Adipose tissue (tissue), 3 donors: ENCODE measurements around the gene VCAN. TPM values are rescaled to one million over a fixed set of nuclear protein-coding genes. Genes with fewer than 3 reads are reported as not detected.
"Not testable (repeated sequence)": the region's sequence is repeated elsewhere in the genome, so short reads cannot be mapped to it uniquely, and the experiment has no call there.

Source experiments
- H3K27ac ChIP-seq: one replicate; pipeline ENCODE4 v1.5.1; 2013; ENCODE audit warnings: low read depth, low read length
- WGBS, 3 donors: extraction: QIAGEN DNeasy Blood & Tissue Kit; methylation state at CpG; one replicate each; pipeline ENCODE4 v1.1.7; 2013; 5-methylcytosine and 5-hydroxymethylcytosine counted together
- polyA plus RNA-seq, 3 donors: library from polyadenylated mRNA; stranded (reverse); fragments of 200-250 nt; gene quantifications; one replicate each; pipeline ENCODE4 v1.2.3, GENCODE V29; 2013
- donor health status: healthy with polysubstance abuse.
- donor health status: Bipolar disorder and iron deficiency.
- donor health status: healthy.

VCAN gene
- 10 to 100 TPM in 1 of 3 donors, 1 to 10 TPM in 2; 5.0 to 45.3 (median 6.6) TPM for polyA plus RNA-seq

GRCh38 chr5:83471405-83472212, at the start of gene VCAN:
Gene VCAN (plus strand): TSS chr5:83471744. CDS start chr5:83483519, 11,775 bp downstream.
- H3K27ac ChIP-seq, result no peak within 1 kb of the TSS
- 1 to 2% (median 1%) methylated on average over 43 of the region's 43 CpGs for WGBS, 3 donors

- WGBS, 3 donors, result 90 to 98% (median 93%) methylated on average over 1 of the region's 1 CpG
- no peak overlapping the region for H3K27ac ChIP-seq
These were observed 49.3 kb upstream of the VCAN start for GRCh38 chr5:83422284-83422683.

GRCh38 chr5:83426855-83427254, 44.7 kb upstream of the VCAN start:
- no peak overlapping the region for H3K27ac ChIP-seq
- 93 to 97% (median 95%) methylated on average over 1 of the region's 1 CpG for WGBS, 3 donors

- H3K27ac ChIP-seq, result no peak overlapping the region
- WGBS, 3 donors, result 43 to 84% (median 82%) methylated on average over 1 of the region's 1 CpG
These were observed 43.4 kb upstream of the VCAN start for GRCh38 chr5:83428126-83428525.

DNA sequence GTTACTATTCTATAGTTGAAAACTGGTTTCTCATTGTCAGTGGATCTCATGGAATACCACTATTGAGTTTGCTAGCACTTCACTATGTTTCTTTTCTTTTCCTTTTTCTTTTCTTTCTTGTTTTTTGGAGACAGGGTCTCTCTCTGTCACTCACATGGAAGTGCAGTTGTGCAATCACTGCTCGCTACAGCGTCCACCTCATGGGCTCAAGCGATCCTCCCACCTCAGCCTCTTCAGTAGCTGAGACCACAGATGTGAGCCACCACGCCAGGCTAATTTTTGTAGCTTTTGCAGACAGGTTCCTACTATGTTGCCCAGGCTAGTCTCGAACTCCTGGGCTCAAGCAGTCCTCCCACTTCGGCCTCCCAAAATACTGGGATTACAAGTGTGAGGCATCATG, 42.7 kb upstream of the VCAN start:
- no peak overlapping the region for H3K27ac ChIP-seq
- 93 to 98% (median 94%) methylated on average over 6 of the region's 6 CpGs for WGBS, 3 donors

DNA sequence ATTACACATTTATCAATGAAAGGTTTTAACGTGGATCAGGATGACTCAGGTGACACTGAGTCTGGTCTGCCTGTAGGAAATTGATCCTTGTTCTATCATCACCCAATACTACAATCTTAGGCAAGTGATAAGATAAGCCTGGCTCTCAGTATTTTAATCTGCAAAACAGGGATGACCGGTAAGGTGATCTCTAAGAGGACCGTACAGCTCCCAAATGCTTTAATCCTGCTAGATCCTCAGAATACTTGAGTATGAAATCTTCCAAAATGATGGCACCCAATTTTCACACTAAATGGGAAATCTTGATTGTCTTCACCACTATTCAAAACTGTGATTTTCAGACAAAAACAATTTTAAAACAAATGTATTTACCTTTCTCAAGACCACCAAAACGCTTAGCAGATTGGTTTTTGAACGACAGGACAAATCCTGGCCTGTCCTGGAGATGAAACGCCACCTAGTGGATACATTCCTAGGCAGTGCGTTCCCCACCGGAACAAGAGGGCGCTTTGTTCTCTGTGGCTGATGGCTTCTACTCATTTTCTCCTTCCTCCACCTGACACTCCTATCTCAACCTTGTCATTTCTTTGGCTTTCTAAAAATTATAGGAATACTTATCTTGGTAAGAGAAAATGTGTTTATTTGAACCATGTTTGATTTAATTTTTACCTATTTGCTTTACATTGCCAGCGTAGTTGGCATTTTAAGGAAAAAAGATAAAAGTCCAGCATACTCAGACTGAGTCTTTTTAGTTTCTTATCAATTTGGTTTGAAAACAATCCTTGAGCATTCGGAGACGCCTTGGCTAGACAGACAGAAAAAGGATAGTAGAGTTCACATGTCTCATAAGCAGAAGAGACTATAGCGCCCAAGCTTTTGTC, 41.2 kb upstream of the VCAN start:
- WGBS, 3 donors, result 21 to 47% (median 46%) methylated on average over 13 of the region's 13 CpGs
- no peak overlapping the region for H3K27ac ChIP-seq

- 50 to 91% (median 89%) methylated on average over 2 of the region's 2 CpGs for WGBS, 3 donors
- H3K27ac ChIP-seq, result no peak overlapping the region
These were observed 37.7 kb upstream of the VCAN start for GRCh38 chr5:83433891-83434290.

- 56 to 77% (median 66%) methylated on average over 4 of the region's 4 CpGs for WGBS, 3 donors
- H3K27ac ChIP-seq, result no peak overlapping the region
These were observed 36.6 kb upstream of the VCAN start for GRCh38 chr5:83434946-83435345.

GRCh38 chr5:83436276-83436675, 35.3 kb upstream of the VCAN start:
- 87 to 97% (median 95%) methylated on average over 6 of the region's 6 CpGs for WGBS, 3 donors
- H3K27ac ChIP-seq, result no peak overlapping the region

- WGBS, 3 donors, result 96 to 98% (median 98%) methylated on average over 17 of the region's 17 CpGs
- H3K27ac ChIP-seq, result not testable (repeated sequence)
These were observed 33.8 kb upstream of the VCAN start for GRCh38 chr5:83437697-83438096.

GRCh38 chr5:83440826-83441225, 30.7 kb upstream of the VCAN start:
- no peak overlapping the region for H3K27ac ChIP-seq
- 90 to 95% (median 93%) methylated on average over 2 of the region's 2 CpGs for WGBS, 3 donors

DNA sequence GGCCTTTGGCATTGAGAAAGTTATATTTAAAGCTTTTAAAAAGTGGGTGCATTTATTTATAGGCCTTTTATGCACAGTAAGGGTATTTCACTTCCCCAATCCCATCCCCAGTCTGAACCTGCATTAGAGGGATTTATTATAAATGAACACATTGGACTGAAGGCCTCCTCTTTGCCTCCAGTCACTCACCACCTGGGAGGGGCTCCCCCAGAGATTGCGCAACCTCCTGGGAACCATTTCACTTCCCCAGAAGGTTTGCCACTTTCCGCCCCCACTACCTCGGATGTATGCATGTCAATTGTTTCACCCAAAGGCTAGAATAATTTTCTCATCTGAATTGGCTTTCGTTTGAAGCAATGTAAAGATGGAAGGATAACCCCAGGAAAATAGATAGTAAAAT, 29.8 kb upstream of the VCAN start:
- H3K27ac ChIP-seq, result no peak overlapping the region
- 86 to 92% (median 90%) methylated on average over 4 of the region's 4 CpGs for WGBS, 3 donors

DNA sequence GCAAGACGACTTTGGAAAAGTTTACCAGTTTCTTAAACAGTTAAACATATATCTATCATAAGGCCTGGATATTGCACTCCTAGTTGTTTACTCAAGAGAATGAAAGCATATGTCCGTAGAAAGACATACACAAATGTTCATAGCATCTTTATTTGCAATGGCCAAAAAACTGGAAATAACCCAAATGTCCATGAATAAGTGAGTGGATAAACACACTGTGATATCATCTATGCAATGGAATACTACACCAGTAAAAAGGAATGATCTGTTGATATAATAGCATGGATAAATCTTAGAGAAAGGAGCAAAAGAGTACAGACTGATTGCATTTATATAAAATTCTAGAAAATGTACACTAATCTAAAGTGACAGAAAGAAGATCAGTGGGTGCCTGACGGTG, 28.0 kb upstream of the VCAN start:
- H3K27ac ChIP-seq, result no peak overlapping the region
- WGBS, 3 donors, result 82 to 90% (median 85%) methylated on average over 3 of the region's 3 CpGs

GRCh38 chr5:83444445-83444844, 27.1 kb upstream of the VCAN start:
- WGBS, 3 donors, result 94 to 99% (median 98%) methylated on average over 2 of the region's 2 CpGs
- H3K27ac ChIP-seq, result no peak overlapping the region

DNA sequence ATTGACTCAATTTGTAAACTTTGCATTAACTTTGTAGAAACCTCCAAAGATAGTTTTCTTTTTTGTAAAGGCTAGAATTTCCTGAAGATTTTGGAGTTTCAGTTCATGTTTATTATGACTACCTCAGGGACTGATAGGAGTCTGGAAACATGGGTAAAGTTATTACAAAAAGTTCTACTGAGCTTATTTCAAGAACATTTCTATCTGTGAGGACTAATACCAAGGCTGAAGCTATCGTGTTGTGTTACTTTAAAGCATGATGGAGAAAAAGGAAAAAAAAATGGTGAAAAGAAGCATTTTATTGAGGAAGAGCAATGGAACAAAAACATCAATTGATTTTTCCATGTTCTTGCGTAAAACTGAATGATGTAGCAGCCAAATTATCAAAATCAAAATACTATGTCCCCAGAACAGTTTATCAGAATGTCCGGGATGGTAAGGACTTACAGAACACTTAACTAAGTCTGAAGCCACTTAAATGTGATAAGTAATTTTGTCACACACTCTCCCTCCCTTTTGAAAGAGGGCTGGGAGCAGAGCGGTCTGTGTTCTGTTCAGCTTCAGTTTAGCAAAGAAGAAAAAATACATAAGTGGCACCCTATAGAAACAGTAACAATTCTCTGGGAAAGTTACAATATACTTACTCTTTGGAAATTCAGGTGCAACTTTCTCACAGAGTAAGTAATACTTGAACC, 25.1 kb upstream of the VCAN start:
- 75 to 91% (median 88%) methylated on average over 4 of the region's 4 CpGs for WGBS, 3 donors
- no peak overlapping the region for H3K27ac ChIP-seq

- H3K27ac ChIP-seq, result no peak overlapping the region
- WGBS, 3 donors, result 87 to 95% (median 89%) methylated on average over 1 of the region's 1 CpG
These were observed 24.0 kb upstream of the VCAN start for GRCh38 chr5:83447533-83447932.

DNA sequence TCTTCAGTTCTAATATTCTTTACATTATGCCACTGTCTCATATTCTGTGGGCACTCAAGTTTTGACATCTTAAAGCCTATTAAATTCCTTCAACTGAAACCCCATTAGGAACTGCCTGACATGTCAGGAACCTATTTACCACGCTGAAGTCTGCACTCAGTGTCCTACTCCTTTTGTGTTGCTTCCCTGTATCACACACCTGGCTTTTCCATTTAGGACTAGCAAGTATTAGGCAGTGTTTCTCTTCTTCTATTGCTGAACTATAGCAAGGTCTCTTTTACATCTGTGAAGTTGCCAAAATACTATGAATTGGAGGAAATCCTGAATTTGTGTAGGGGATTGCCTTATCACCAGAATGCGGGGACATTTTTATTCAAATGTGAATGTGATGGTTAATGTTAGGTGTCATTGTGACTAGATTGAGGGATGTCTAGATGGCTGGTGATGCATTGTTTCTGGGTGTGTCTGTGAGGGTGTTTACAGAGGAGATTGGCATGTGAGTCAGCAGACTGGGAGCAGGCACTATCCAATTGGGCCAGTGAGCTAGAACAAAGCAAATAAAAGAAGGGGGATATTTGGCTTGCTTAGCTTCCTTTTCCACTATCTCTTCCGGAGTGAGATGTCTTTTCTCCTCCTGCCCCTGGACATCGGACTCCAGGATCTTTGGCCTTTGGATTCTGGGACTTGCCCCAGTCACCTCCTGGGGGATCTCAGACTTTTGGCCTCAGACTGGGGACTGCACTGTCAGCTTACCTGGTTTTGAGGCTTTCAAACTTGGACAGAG, 21.2 kb upstream of the VCAN start:
- H3K27ac ChIP-seq, result no peak overlapping the region
- 58 to 72% (median 60%) methylated on average over 4 of the region's 4 CpGs for WGBS, 3 donors

GRCh38 chr5:83450967-83451248, 20.6 kb upstream of the VCAN start:
- no peak overlapping the region for H3K27ac ChIP-seq

GRCh38 chr5:83451955-83452354, 19.6 kb upstream of the VCAN start:
- no peak overlapping the region for H3K27ac ChIP-seq
